HepG2 (cell line): Measurements from ENCODE around the gene HDDC3. TPM values are rescaled to one million over a fixed set of nuclear protein-coding genes. Genes with fewer than 3 reads are reported as not detected.

Source experiments
- ARID2 ChIP-seq: sonication (generic); formaldehyde crosslinking; IDR thresholded peaks from 2 replicates; pipeline ENCODE4 v1.8.1; 2022; ENCODE audit warnings: mild to moderate bottlenecking, missing genetic modification reagents, borderline replicate concordance
- ATF7-NPFF ChIP-seq: sonication (generic); formaldehyde crosslinking; IDR thresholded peaks from 2 replicates; pipeline ENCODE4 v1.8.1; 2023; ENCODE audit warnings: mild to moderate bottlenecking, low read depth, missing genetic modification reagents, moderate library complexity
- ATRX ChIP-seq: sonication (generic); formaldehyde crosslinking; IDR thresholded peaks from 2 replicates; pipeline ENCODE4 v1.4.0; 2020; ENCODE audit warnings: missing genetic modification reagents, borderline replicate concordance
- CENPX ChIP-seq: sonication (generic); formaldehyde crosslinking; IDR thresholded peaks from 2 replicates; pipeline ENCODE4 v1.9.0; 2021; ENCODE audit warnings: mild to moderate bottlenecking, missing genetic modification reagents, moderate library complexity
- ELF3 ChIP-seq: IDR thresholded peaks from 2 replicates; pipeline ENCODE4 v1.6.1; 2016; ENCODE audit warnings: missing genetic modification reagents, missing compliant biosample characterization
- EP300 ChIP-seq, 3 experiments: sonication (generic) in 1 of 3; formaldehyde crosslinking in 1 of 3; IDR thresholded peaks; 2 replicates each; pipeline versions ENCODE4 v1.5.1 to v1.6.1; 2011 to 2020; ENCODE audit warnings: low read depth in 2 of 3, low read length in 2 of 3, borderline replicate concordance in 1 of 3, improper control_type of control experiment in 1 of 3, mild to moderate bottlenecking in 1 of 3, missing genetic modification reagents in 1 of 3, moderate library complexity in 1 of 3
- GABPA ChIP-seq, 2 experiments: IDR thresholded peaks; 2 replicates each; pipeline ENCODE4 v1.6.1; 2011 to 2016; ENCODE audit warnings: low read depth in 2 of 2, low read length in 1 of 2, missing biosample characterization in 1 of 2, missing genetic modification characterization in 1 of 2
- IRX3 ChIP-seq: sonication (generic); formaldehyde crosslinking; IDR thresholded peaks from 2 replicates; pipeline ENCODE4 v1.8.1; 2023; ENCODE audit warnings: mild to moderate bottlenecking, low read depth, missing genetic modification reagents, borderline replicate concordance
- KLF11 ChIP-seq: IDR thresholded peaks from 2 replicates; pipeline ENCODE4 v1.6.1; 2016; ENCODE audit warnings: missing compliant biosample characterization
- KLF16 ChIP-seq, 2 experiments: sonication (generic) in 1 of 2; formaldehyde crosslinking in 1 of 2; IDR thresholded peaks; 2 replicates each; pipeline versions ENCODE4 v1.6.1 to v1.8.0; 2016 to 2023; ENCODE audit warnings: missing genetic modification reagents in 2 of 2, missing compliant biosample characterization in 1 of 2
- MAZ ChIP-seq, 2 experiments: sonication (generic) in 1 of 2; formaldehyde crosslinking in 1 of 2; IDR thresholded peaks; 2 replicates each; pipeline versions ENCODE4 v1.5.0 to v1.6.1; 2012 to 2020; ENCODE audit warnings: low read depth in 2 of 2, mild to moderate bottlenecking in 2 of 2, borderline replicate concordance in 1 of 2, improper control_type of control experiment in 1 of 2, low read length in 1 of 2, missing genetic modification reagents in 1 of 2, moderate library complexity in 1 of 2
- MXI1 ChIP-seq: IDR thresholded peaks from 3 replicates; pipeline ENCODE4 v1.6.1; 2012; ENCODE audit warnings: low read depth, low read length, inconsistent platforms, borderline replicate concordance
- RORA ChIP-seq: sonication (generic); formaldehyde crosslinking; IDR thresholded peaks from 2 replicates; pipeline ENCODE4 v1.5.0; 2020; ENCODE audit warnings: mild to moderate bottlenecking, missing genetic modification reagents, moderate library complexity
- SSRP1 ChIP-seq: IDR thresholded peaks from 2 replicates; pipeline ENCODE4 v1.6.1; 2016; ENCODE audit warnings: control low read depth
- TCF7L2 ChIP-seq: IDR thresholded peaks from 2 replicates; pipeline ENCODE4 v1.6.1; 2011; ENCODE audit warnings: mild to moderate bottlenecking, low read depth, low read length, moderate library complexity
- ZFP36 ChIP-seq: fragments of 150-350 bp; IDR thresholded peaks from 2 replicates; pipeline ENCODE4 v1.6.1; 2018; ENCODE audit warnings: borderline replicate concordance, low read length, low read depth; ENCODE audit not compliant: partially characterized antibody
- ZKSCAN8 ChIP-seq: IDR thresholded peaks from 2 replicates; pipeline ENCODE4 v1.6.1; 2016; ENCODE audit warnings: borderline replicate concordance, missing genetic modification reagents, missing compliant biosample characterization
- ZMYM4 ChIP-seq: sonication (generic); formaldehyde crosslinking; IDR thresholded peaks from 2 replicates; pipeline ENCODE4 v1.8.1; 2023; ENCODE audit warnings: mild to moderate bottlenecking, missing genetic modification reagents
- ZNF232 ChIP-seq: sonication (generic); formaldehyde crosslinking; IDR thresholded peaks from 2 replicates; pipeline ENCODE4 v1.4.0; 2020; ENCODE audit warnings: missing genetic modification reagents, borderline replicate concordance
- ZNF235 ChIP-seq: sonication (generic); formaldehyde crosslinking; IDR thresholded peaks from 2 replicates; pipeline ENCODE4 v1.8.1; 2023; ENCODE audit warnings: mild to moderate bottlenecking, missing genetic modification reagents, borderline replicate concordance
- ZNF788 ChIP-seq: sonication (generic); formaldehyde crosslinking; IDR thresholded peaks from 2 replicates; pipeline ENCODE4 v1.5.0; 2020; ENCODE audit warnings: mild to moderate bottlenecking, missing genetic modification reagents, borderline replicate concordance
- polyA plus RNA-seq, 8 experiments: library from polyadenylated mRNA; depleted of rRNA in 3 of 8; stranded (reverse) in 7 of 8; unstranded in 1 of 8; fragments of >200 nt; fragmentation: Illumina TruSeq in 4 of 8; extraction: Trizol in 4 of 8; gene quantifications; 2 replicates each; pipeline versions ENCODE4 v1.2.1 to v1.2.3, GENCODE V29; 2011 to 2016; ENCODE audit warnings: low read depth in 4 of 8, missing spikeins in 1 of 8, mixed read lengths in 1 of 8; ENCODE audit not compliant: insufficient read depth in 1 of 8
- total RNA-seq, 5 experiments: library from RNA; depleted of rRNA; stranded (reverse); fragments of >200 nt; fragmentation: Illumina TruSeq; extraction: Trizol; gene quantifications; 2 replicates each; pipeline ENCODE4 v1.2.3, GENCODE V29; 2016; ENCODE audit warnings: low read depth in 1 of 5
- TF ChIP-seq, protein P1 (sequence below): sonication (generic); formaldehyde crosslinking; IDR thresholded peaks from 2 replicates; pipeline ENCODE4 v1.4.0; 2020; ENCODE audit warnings: missing genetic modification reagents
- TF ChIP-seq, protein P2 (sequence below): IDR thresholded peaks from 2 replicates; pipeline ENCODE4 v1.6.1; 2016; ENCODE audit warnings: low read depth
- TF ChIP-seq, protein P3 (sequence below): sonication (generic); formaldehyde crosslinking; IDR thresholded peaks from 2 replicates; pipeline ENCODE4 v1.8.0; 2022; ENCODE audit warnings: mild to moderate bottlenecking, missing genetic modification reagents, moderate library complexity

The HDDC3 gene
- total and polyA plus RNA-seq, 2 of the 13 experiments (the other 11 are each of a cell fraction or from before 2014, with no cell fraction given): 18.7 to 28.3 TPM

DNA sequence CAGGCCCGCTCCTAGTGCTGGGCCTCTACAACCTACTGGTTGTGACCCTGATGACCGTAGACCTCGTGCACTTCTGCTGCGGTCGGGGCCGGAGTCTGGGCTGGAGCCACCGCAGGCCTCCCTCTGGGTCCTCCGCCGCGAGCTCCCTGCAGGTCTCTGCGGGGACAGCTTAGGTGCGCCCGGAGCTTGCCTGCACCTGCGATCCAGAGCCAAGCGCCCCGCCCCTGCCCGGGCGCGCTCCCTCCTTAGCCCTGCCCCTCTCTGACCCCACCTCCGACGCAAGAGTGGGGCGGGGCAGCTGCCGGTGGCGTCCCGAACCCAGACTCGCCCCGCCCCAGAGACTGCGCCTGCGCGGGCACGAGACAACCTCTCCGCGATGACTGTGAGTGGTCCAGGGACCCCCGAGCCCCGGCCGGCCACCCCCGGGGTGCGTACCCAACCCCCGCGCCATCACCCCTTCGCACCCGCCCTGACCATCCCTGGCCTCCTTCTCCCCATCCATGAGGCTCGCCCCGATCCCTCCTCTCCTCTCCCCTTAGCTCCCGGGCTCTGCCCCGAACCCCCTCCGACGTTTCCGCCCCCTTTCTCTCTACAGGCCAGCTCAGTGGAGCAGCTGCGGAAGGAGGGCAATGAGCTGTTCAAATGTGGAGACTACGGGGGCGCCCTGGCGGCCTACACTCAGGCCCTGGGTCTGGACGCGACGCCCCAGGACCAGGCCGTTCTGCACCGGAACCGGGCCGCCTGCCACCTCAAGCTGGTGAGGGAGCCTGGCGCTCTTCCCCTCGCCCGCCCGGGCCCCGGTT, 2.8 kb upstream of the HDDC3 start, which contains the start of gene UNC45A (continued):
- no peak; the same call in 1 of the 2 replicates for TF ChIP-seq ZNF232 (CRISPR knock-in tag)
- 0 out of 2 replicates have a peak, but pooled peaks have one; percentile 60 for TF ChIP-seq ZNF788 (CRISPR knock-in tag)
- no peak; the same call in 2 of the 3 replicates for TF ChIP-seq MXI1
- TF ChIP-seq KLF11 (CRISPR knock-in tag): 0 out of 2 replicates have a peak, but pooled peaks have one; percentile 20
- no peak for TF ChIP-seq ZNF235
- 0 out of 2 replicates have a peak, but pooled peaks have one; percentile 43 for TF ChIP-seq ATF7-NPFF (CRISPR knock-in tag)
- TF ChIP-seq ATRX (CRISPR knock-in tag): no peak
- no peak for TF ChIP-seq GABPA (IDR thresholded peaks at IDR 0.05; ENCODE audit: low read depth, low read length)
- TF ChIP-seq GABPA (CRISPR knock-in tag; IDR thresholded peaks at IDR 0.05; ENCODE audit: low read depth): no peak
- TF ChIP-seq EP300 (IDR thresholded peaks at IDR 0.05; ENCODE audit: low read depth in 2 of 2, low read length in 2 of 2): no peak
- no peak for TF ChIP-seq EP300 (CRISPR knock-in tag; IDR thresholded peaks at IDR 0.05; ENCODE audit: borderline replicate concordance)
- TF ChIP-seq, protein P1, sequence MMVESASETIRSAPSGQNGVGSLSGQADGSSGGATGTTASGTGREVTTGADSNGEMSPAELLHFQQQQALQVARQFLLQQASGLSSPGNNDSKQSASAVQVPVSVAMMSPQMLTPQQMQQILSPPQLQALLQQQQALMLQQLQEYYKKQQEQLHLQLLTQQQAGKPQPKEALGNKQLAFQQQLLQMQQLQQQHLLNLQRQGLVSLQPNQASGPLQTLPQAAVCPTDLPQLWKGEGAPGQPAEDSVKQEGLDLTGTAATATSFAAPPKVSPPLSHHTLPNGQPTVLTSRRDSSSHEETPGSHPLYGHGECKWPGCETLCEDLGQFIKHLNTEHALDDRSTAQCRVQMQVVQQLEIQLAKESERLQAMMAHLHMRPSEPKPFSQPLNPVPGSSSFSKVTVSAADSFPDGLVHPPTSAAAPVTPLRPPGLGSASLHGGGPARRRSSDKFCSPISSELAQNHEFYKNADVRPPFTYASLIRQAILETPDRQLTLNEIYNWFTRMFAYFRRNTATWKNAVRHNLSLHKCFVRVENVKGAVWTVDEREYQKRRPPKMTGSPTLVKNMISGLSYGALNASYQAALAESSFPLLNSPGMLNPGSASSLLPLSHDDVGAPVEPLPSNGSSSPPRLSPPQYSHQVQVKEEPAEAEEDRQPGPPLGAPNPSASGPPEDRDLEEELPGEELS (CRISPR knock-in tag): peak; percentile 33; the same call in 1 of the 2 replicates
- no peak for TF ChIP-seq TCF7L2
- TF ChIP-seq IRX3 (CRISPR knock-in tag): no peak
- TF ChIP-seq, protein P2, sequence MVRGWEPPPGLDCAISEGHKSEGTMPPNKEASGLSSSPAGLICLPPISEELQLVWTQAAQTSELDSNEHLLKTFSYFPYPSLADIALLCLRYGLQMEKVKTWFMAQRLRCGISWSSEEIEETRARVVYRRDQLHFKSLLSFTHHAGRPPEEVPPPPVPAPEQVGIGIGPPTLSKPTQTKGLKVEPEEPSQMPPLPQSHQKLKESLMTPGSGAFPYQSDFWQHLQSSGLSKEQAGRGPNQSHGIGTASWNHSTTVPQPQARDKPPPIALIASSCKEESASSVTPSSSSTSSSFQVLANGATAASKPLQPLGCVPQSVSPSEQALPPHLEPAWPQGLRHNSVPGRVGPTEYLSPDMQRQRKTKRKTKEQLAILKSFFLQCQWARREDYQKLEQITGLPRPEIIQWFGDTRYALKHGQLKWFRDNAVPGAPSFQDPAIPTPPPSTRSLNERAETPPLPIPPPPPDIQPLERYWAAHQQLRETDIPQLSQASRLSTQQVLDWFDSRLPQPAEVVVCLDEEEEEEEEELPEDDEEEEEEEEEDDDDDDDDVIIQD (CRISPR knock-in tag): peak; percentile 80; the same call in 1 of the 2 replicates
- TF ChIP-seq KLF16 (CRISPR knock-in tag; IDR thresholded peaks at IDR 0.05): peak in 1 of 2 experiments; percentile 60; a peak in 1 of 4 replicates
- no peak for TF ChIP-seq ZFP36
- peak; percentile 69; the same call in 1 of the 2 replicates for TF ChIP-seq MAZ (IDR thresholded peaks at IDR 0.05; ENCODE audit: borderline replicate concordance, low read depth, low read length)
- peak; percentile 93 for TF ChIP-seq MAZ (CRISPR knock-in tag; IDR thresholded peaks at IDR 0.05; ENCODE audit: low read depth)
- no peak for TF ChIP-seq SSRP1 (CRISPR knock-in tag)
- no peak for TF ChIP-seq ZMYM4 (CRISPR knock-in tag)
- TF ChIP-seq ARID2 (CRISPR knock-in tag): no peak
- no peak for TF ChIP-seq CENPX (CRISPR knock-in tag)
- TF ChIP-seq ELF3: no peak; the same call in none of the 2 replicates
- TF ChIP-seq ZKSCAN8 (CRISPR knock-in tag): no peak
- TF ChIP-seq RORA: no peak
- TF ChIP-seq, protein P3, sequence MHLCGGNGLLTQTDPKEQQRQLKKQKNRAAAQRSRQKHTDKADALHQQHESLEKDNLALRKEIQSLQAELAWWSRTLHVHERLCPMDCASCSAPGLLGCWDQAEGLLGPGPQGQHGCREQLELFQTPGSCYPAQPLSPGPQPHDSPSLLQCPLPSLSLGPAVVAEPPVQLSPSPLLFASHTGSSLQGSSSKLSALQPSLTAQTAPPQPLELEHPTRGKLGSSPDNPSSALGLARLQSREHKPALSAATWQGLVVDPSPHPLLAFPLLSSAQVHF (CRISPR knock-in tag): no peak
